ENCODE measurements around the gene SCML2. TPM values are rescaled to one million over a fixed set of nuclear protein-coding genes. Genes with fewer than 3 reads are reported as not detected.
A peak's percentile ranks its signal among the peaks of the same experiment; 100 is the strongest.
"Not testable (repeated sequence)": the region's sequence is repeated elsewhere in the genome, so short reads cannot be mapped to it uniquely, and the experiment has no call there.

SCML2 gene
- total RNA-seq, 2 donors from 2014 or later = 2.3 TPM

- no peaks in the 10 kb centered on the region for H3K27me3 ChIP-seq
- H3K4me1 ChIP-seq = no peaks in the 10 kb centered on the region
- WGBS, 2 donors = 41 to 43% methylated on average over 3 of the region's 3 CpGs
- TF ChIP-seq POLR2A (IDR thresholded peaks at IDR 0.05) = no peak
- TF ChIP-seq CTCF (IDR thresholded peaks at IDR 0.05) = no peak
- no peak overlapping the region for H3K4me3 ChIP-seq
- H3K36me3 ChIP-seq (replicated peaks in 1 of 2; ENCODE audit: insufficient read depth in 1 of 2, low read depth in 2 of 2) = no peaks in the 10 kb centered on the region
- DNase-seq (no peak), ATAC-seq (no peak)
- intact Hi-C loops (cut with DNase I) = no loop called here
- H3K27ac ChIP-seq = no peak overlapping the region
- H3K9me3 ChIP-seq = no peaks in the 10 kb centered on the region
These were observed 35.5 kb upstream of the SCML2 start for GRCh38 chrX:18389966-18390365.

- Histone ChIP-seq H3K27me3 (no peaks in the 10 kb centered on the region), H3K27ac (no peak overlapping the region), H3K9me3 (no peaks in the 10 kb centered on the region), H3K4me1 (no peaks in the 10 kb centered on the region), H3K36me3 (replicated peaks in 1 of 2; ENCODE audit: insufficient read depth in 1 of 2, low read depth in 2 of 2) (no peaks in the 10 kb centered on the region), H3K4me3 (no peak overlapping the region)
- TF ChIP-seq CTCF (IDR thresholded peaks at IDR 0.05) (peak; percentile 9 to 58 (median 43)), POLR2A (IDR thresholded peaks at IDR 0.05) (no peak)
- ATAC-seq (peak; percentile 50), DNase-seq (peak; percentile 26 to 48 (median 30))
- intact Hi-C loops (cut with DNase I) = no loop called here
- WGBS, 2 donors = 8 to 12% methylated on average over 6 of the region's 6 CpGs
These were observed 23.3 kb upstream of the SCML2 start for GRCh38 chrX:18377796-18378195.

- H3K27me3 ChIP-seq; ATAC-seq; DNase-seq; H3K36me3 ChIP-seq (replicated peaks in 1 of 2; ENCODE audit: insufficient read depth in 1 of 2, low read depth in 2 of 2); intact Hi-C loops (cut with DNase I); H3K4me3 ChIP-seq; H3K4me1 ChIP-seq; H3K27ac ChIP-seq; H3K9me3 ChIP-seq: not testable (repeated sequence)
- 77 to 79% methylated on average over 8 to 9 of the region's 9 CpGs for WGBS, 2 donors
These were observed 20.8 kb upstream of the SCML2 start for GRCh38 chrX:18375131-18375805.

- WGBS, 2 donors = 38 to 75% methylated on average over 2 to 5 of the region's 5 CpGs
- H3K4me3 ChIP-seq; DNase-seq; intact Hi-C loops (cut with DNase I); H3K27me3 ChIP-seq; H3K36me3 ChIP-seq (replicated peaks in 1 of 2; ENCODE audit: insufficient read depth in 1 of 2, low read depth in 2 of 2); H3K4me1 ChIP-seq; H3K9me3 ChIP-seq; ATAC-seq; H3K27ac ChIP-seq: not testable (repeated sequence)
These were observed 14.6 kb upstream of the SCML2 start for GRCh38 chrX:18369096-18369495.

- DNase-seq (no peak), ATAC-seq (no peak)
- intact Hi-C loops (cut with DNase I) = no loop called here
- no peaks in the 10 kb centered on the region for H3K27me3 ChIP-seq
- no peak overlapping the region for H3K4me3 ChIP-seq
- no peaks in the 10 kb centered on the region for H3K4me1 ChIP-seq
- 59 to 60% methylated on average over 4 of the region's 4 CpGs for WGBS, 2 donors
- no peaks in the 10 kb centered on the region for H3K36me3 ChIP-seq (replicated peaks in 1 of 2; ENCODE audit: insufficient read depth in 1 of 2, low read depth in 2 of 2)
- H3K27ac ChIP-seq = no peak overlapping the region
- TF ChIP-seq CTCF (IDR thresholded peaks at IDR 0.05) (no peak), POLR2A (IDR thresholded peaks at IDR 0.05) (no peak)
- no peaks in the 10 kb centered on the region for H3K9me3 ChIP-seq
These were observed 13.9 kb upstream of the SCML2 start for GRCh38 chrX:18368402-18368801.

GRCh38 chrX:18360867-18361266 lies 6.4 kb upstream of the SCML2 start:
- H3K27me3 ChIP-seq = no peaks in the 10 kb centered on the region
- intact Hi-C loops (cut with DNase I) = no loop called here
- no peaks in the 10 kb centered on the region for H3K4me1 ChIP-seq
- TF ChIP-seq POLR2A (IDR thresholded peaks at IDR 0.05) = no peak
- no peak for TF ChIP-seq CTCF (IDR thresholded peaks at IDR 0.05)
- WGBS, 2 donors = 32 to 41% methylated on average over 3 to 4 of the region's 4 CpGs
- H3K36me3 ChIP-seq (replicated peaks in 1 of 2; ENCODE audit: insufficient read depth in 1 of 2, low read depth in 2 of 2) = no peaks in the 10 kb centered on the region
- H3K27ac ChIP-seq = no peak overlapping the region
- DNase-seq (peak in 2 of 4 donors; percentile 7 to 17), ATAC-seq (no peak)
- no peaks in the 10 kb centered on the region for H3K9me3 ChIP-seq
- no peak overlapping the region for H3K4me3 ChIP-seq

Data from body of pancreas (tissue), 4 donors.